ENCODE data around the gene RASD2. TPM values are rescaled to one million over a fixed set of nuclear protein-coding genes. Genes with fewer than 3 reads are reported as not detected.

The RASD2 gene
- total and polyA plus RNA-seq, 2 donors (not counting 1 experiment from before 2014, with no cell fraction given) = 0.07 TPM; not detected in 1

DNA sequence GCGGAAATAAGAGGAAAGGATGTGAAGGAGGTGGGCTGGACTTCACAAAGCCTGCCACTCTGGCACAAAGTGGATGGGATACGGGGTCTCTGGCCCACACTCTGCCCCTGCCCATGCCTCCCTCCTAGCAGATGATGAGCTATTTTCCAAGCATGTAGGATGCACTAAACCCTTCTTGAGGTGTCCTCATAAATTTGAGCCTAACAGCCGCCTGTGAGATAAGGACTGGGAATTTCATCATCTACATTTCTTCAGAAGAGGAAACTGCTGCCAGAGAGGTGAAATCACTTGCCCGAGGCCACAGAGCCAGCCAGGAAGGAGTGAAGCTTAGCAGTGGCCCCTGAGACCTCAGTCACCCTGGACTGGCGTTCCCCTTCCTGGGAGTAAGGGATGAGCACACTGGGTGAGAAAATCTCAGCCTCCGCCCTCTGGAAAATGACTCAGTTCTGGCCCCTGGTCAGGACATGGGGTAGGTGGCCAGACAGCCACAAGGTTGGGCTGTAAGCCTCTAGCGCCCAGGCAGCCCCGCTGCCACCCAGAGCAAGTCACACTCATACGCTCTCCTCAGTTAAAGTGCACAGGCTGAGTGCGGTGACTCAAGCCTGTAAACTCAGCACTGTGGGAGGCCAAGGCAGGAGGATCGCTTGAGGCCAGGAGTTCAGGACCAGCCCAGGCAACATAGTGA is 48.6 kb downstream of the RASD2 start:
- H3K4me2 ChIP-seq (replicated peaks; ENCODE audit: low read depth, low read length, poor library complexity, severe bottlenecking) = no peak overlapping the region
- H2AFZ ChIP-seq (ENCODE audit: insufficient read depth, low read depth, low read length, poor library complexity, severe bottlenecking) = no peak overlapping the region
- H3K4me1 Mint-ChIP-seq = no peaks in the 10 kb centered on the region
- H3K4me1 ChIP-seq (ENCODE audit: control insufficient read depth in 2 of 2, insufficient read depth in 2 of 2, low read length in 2 of 2) = no peaks in the 10 kb centered on the region
- peaks cover 0 to 2% (median 0%) of the 10 kb centered on the region in 4 experiments for H3K27me3 ChIP-seq (replicated peaks in 1 of 4; ENCODE audit: control extremely low read depth in 1 of 4, control insufficient read depth in 3 of 4, insufficient read depth in 4 of 4, low read length in 3 of 4)
- H3K9ac ChIP-seq (ENCODE audit: low read length) = no peak overlapping the region
- WGBS (ENCODE audit: insufficient coverage) = 89% methylated on average over 8 of the region's 11 CpGs
- ATAC-seq (ENCODE audit: low read depth) (no peak), DNase-seq (no peak)
- intact Hi-C loops (cut with micrococcal nuclease) = loop anchor here (10.0 kb wide), 1 partner anchor 536 kb away; no protein-coding TSS in a partner anchor
- H3K27ac ChIP-seq (ENCODE audit: low read length in 2 of 2) = no peak overlapping the region
- H3K36me3 ChIP-seq (replicated peaks in 1 of 2; ENCODE audit: control extremely low read depth in 1 of 2, control insufficient read depth in 1 of 2, extremely low read depth in 1 of 2, insufficient read depth in 2 of 2, low read length in 1 of 2) = no peaks in the 10 kb centered on the region
- H3K27me3 Mint-ChIP-seq = peaks cover 6% of the 10 kb centered on the region
- H3K9me3 Mint-ChIP-seq (ENCODE audit: insufficient read depth) = no peaks in the 10 kb centered on the region
- CTCF ChIA-PET = interaction anchor here (1.3 to 1.4 kb wide), 2 partner anchors 8 to 214 kb away, joined by 3 read pairs; no protein-coding TSS in a partner anchor
- H4K20me1 ChIP-seq (ENCODE audit: control insufficient read depth, insufficient read depth, low read length, poor library complexity, severe bottlenecking) = no peaks in the 10 kb centered on the region
- TF ChIP-seq, protein P1, sequence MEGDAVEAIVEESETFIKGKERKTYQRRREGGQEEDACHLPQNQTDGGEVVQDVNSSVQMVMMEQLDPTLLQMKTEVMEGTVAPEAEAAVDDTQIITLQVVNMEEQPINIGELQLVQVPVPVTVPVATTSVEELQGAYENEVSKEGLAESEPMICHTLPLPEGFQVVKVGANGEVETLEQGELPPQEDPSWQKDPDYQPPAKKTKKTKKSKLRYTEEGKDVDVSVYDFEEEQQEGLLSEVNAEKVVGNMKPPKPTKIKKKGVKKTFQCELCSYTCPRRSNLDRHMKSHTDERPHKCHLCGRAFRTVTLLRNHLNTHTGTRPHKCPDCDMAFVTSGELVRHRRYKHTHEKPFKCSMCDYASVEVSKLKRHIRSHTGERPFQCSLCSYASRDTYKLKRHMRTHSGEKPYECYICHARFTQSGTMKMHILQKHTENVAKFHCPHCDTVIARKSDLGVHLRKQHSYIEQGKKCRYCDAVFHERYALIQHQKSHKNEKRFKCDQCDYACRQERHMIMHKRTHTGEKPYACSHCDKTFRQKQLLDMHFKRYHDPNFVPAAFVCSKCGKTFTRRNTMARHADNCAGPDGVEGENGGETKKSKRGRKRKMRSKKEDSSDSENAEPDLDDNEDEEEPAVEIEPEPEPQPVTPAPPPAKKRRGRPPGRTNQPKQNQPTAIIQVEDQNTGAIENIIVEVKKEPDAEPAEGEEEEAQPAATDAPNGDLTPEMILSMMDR (IDR thresholded peaks at IDR 0.05) = no peak
- TF ChIP-seq EZH2 (IDR thresholded peaks at IDR 0.05; ENCODE audit: borderline replicate concordance, insufficient read depth, low read depth, low read length, poor library complexity, severe bottlenecking) = no peak
- H3K4me3 Mint-ChIP-seq = no peak overlapping the region
- no peak overlapping the region for H3K27ac Mint-ChIP-seq
- H3K79me2 ChIP-seq (ENCODE audit: control insufficient read depth, insufficient read depth, low read length) = no peaks in the 10 kb centered on the region
- no peak overlapping the region for H3K4me3 ChIP-seq (ENCODE audit: control extremely low read depth in 1 of 5, extremely low read depth in 1 of 5, insufficient read depth in 1 of 5, low read depth in 2 of 5, low read length in 4 of 5)
- no peaks in the 10 kb centered on the region for H3K9me3 ChIP-seq (ENCODE audit: control extremely low read depth in 1 of 3, control insufficient read depth in 2 of 3, insufficient read depth in 1 of 3, low read length in 2 of 3)
- POLR2A ChIA-PET = no interaction called here

DNA sequence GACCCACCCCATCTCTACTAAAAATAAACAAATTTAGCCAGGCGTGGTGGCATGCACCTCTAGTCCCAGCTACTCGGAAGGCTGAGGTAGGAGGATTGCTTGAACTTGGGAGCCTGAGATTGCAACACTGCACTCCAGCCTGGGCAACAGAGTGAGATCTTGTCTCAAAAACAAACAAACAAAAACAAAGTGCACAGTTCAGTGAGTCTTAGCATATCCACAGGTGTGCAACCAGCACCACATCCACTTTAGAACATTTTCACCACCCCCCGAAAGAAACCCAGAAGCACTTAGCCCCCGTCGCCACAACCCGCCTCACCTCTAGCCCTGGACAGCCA is 49.1 kb downstream of the RASD2 start:
- no peaks in the 10 kb centered on the region for H3K4me1 ChIP-seq (ENCODE audit: control insufficient read depth in 2 of 2, insufficient read depth in 2 of 2, low read length in 2 of 2)
- no peaks in the 10 kb centered on the region for H4K20me1 ChIP-seq (ENCODE audit: control insufficient read depth, insufficient read depth, low read length, poor library complexity, severe bottlenecking)
- ChIA-PET CTCF (interaction anchor here (1.3 to 1.4 kb wide), 2 partner anchors 8 to 214 kb away, joined by 3 read pairs; no protein-coding TSS in a partner anchor), POLR2A (no interaction called here)
- Mint-ChIP-seq H3K4me3 (no peak overlapping the region), H3K4me1 (no peaks in the 10 kb centered on the region), H3K27ac (no peak overlapping the region), H3K27me3 (peaks cover 6% of the 10 kb centered on the region), H3K9me3 (ENCODE audit: insufficient read depth) (no peaks in the 10 kb centered on the region)
- H2AFZ ChIP-seq (ENCODE audit: insufficient read depth, low read depth, low read length, poor library complexity, severe bottlenecking) = no peak overlapping the region
- H3K27me3 ChIP-seq (replicated peaks in 1 of 4; ENCODE audit: control extremely low read depth in 1 of 4, control insufficient read depth in 3 of 4, insufficient read depth in 4 of 4, low read length in 3 of 4) = peaks cover 0 to 2% (median 0%) of the 10 kb centered on the region in 4 experiments
- no peak overlapping the region for H3K4me3 ChIP-seq (ENCODE audit: control extremely low read depth in 1 of 5, extremely low read depth in 1 of 5, insufficient read depth in 1 of 5, low read depth in 2 of 5, low read length in 4 of 5)
- WGBS (ENCODE audit: insufficient coverage) = 79% methylated on average over 6 of the region's 6 CpGs
- H3K36me3 ChIP-seq (replicated peaks in 1 of 2; ENCODE audit: control extremely low read depth in 1 of 2, control insufficient read depth in 1 of 2, extremely low read depth in 1 of 2, insufficient read depth in 2 of 2, low read length in 1 of 2) = no peaks in the 10 kb centered on the region
- intact Hi-C loops (cut with micrococcal nuclease) = loop anchor here (10.0 kb wide), 1 partner anchor 535 kb away; no protein-coding TSS in a partner anchor
- TF ChIP-seq EZH2 (IDR thresholded peaks at IDR 0.05; ENCODE audit: borderline replicate concordance, insufficient read depth, low read depth, low read length, poor library complexity, severe bottlenecking) = no peak
- TF ChIP-seq, protein P1 (IDR thresholded peaks at IDR 0.05) = no peak
- ATAC-seq (ENCODE audit: low read depth) (no peak), DNase-seq (no peak)
- H3K4me2 ChIP-seq (replicated peaks; ENCODE audit: low read depth, low read length, poor library complexity, severe bottlenecking) = no peak overlapping the region
- no peaks in the 10 kb centered on the region for H3K79me2 ChIP-seq (ENCODE audit: control insufficient read depth, insufficient read depth, low read length)
- H3K9ac ChIP-seq (ENCODE audit: low read length) = no peak overlapping the region
- H3K9me3 ChIP-seq (ENCODE audit: control extremely low read depth in 1 of 3, control insufficient read depth in 2 of 3, insufficient read depth in 1 of 3, low read length in 2 of 3) = no peaks in the 10 kb centered on the region
- H3K27ac ChIP-seq (ENCODE audit: low read length in 2 of 2) = no peak overlapping the region

All from B cell (primary cell).